ENCODE results near the gene DUSP10.

Gene DUSP10

DNA sequence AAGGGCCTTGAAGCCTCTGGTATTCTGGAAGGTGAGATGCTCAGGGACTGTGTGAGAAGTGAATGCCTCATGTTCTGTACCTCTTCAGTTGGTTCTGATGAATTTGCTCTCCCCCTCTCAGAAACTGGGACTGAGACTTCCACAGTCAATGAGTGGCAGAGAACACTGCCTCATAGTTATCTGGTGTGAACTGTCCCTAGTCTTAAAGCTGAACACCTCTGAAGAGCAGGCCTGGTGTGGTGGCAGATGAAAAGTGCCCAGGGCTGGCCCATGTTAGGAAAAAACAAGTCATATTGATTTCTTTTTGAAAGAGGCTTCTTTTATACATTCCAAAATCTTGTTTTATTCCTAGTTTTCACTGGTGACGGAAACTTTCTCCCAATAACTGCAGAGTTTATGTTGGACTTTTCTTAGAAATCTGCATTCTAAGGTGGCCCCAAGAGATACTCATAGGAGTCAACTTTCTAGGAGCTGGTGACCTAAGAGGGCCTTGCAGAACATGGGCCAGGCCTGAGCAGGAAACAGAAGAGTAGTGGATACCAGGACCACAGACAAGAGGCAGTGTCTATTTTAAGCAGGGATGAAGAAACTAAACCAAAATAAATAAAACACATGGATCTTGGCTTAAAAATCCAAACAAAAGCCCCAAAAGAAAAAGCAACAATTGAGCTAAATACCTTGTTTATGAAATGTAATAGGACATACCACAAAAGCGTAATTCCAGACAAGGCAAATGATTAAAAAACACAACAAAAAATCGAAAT lies 19.5 kb downstream of the DUSP10 start:
- TF ChIP-seq, protein P1, sequence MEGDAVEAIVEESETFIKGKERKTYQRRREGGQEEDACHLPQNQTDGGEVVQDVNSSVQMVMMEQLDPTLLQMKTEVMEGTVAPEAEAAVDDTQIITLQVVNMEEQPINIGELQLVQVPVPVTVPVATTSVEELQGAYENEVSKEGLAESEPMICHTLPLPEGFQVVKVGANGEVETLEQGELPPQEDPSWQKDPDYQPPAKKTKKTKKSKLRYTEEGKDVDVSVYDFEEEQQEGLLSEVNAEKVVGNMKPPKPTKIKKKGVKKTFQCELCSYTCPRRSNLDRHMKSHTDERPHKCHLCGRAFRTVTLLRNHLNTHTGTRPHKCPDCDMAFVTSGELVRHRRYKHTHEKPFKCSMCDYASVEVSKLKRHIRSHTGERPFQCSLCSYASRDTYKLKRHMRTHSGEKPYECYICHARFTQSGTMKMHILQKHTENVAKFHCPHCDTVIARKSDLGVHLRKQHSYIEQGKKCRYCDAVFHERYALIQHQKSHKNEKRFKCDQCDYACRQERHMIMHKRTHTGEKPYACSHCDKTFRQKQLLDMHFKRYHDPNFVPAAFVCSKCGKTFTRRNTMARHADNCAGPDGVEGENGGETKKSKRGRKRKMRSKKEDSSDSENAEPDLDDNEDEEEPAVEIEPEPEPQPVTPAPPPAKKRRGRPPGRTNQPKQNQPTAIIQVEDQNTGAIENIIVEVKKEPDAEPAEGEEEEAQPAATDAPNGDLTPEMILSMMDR (conservative IDR thresholded peaks at IDR 0.05; ENCODE audit: low read length), result no peak
- no peak for TF ChIP-seq EZH2phosphoT487 (IDR thresholded peaks at IDR 0.05; ENCODE audit: borderline replicate concordance)
- peaks cover 100% of the 10 kb centered on the region for H3K79me2 ChIP-seq (ENCODE audit: insufficient read depth, low read length)
- peak overlapping the region; percentile 40 for H3K4me2 ChIP-seq (ENCODE audit: low read depth, low read length, poor library complexity, severe bottlenecking)
- H3K27me3 ChIP-seq (ENCODE audit: insufficient read depth, low read length, poor library complexity, severe bottlenecking), result no peaks in the 10 kb centered on the region
- H3F3A ChIP-seq (ENCODE audit: low read depth), result peaks cover 4% of the 10 kb centered on the region; the same call in 1 of the 2 replicates
- H3K4me3 ChIP-seq (ENCODE audit: low read length, poor library complexity, severe bottlenecking), result no peak overlapping the region
- peaks cover 73% of the 10 kb centered on the region for H3K36me3 ChIP-seq (ENCODE audit: insufficient read depth, low read length)
- no peaks in the 10 kb centered on the region for H3K9me2 ChIP-seq (replicated peaks; ENCODE audit: low read depth, low read length)
- peaks cover 62% of the 10 kb centered on the region for H4K20me1 ChIP-seq (ENCODE audit: insufficient read depth, low read length, poor library complexity, severe bottlenecking)
- peaks cover 14% of the 10 kb centered on the region for H3K9me3 ChIP-seq (ENCODE audit: insufficient read depth, low read depth, low read length)
- peaks cover 90% of the 10 kb centered on the region for H3K4me1 ChIP-seq (ENCODE audit: insufficient read depth, low read length, poor library complexity, severe bottlenecking)
- H3K9ac ChIP-seq (ENCODE audit: low read depth, low read length, poor library complexity, severe bottlenecking), result no peak overlapping the region
- no peak overlapping the region for H2AFZ ChIP-seq (ENCODE audit: low read length)

DNA sequence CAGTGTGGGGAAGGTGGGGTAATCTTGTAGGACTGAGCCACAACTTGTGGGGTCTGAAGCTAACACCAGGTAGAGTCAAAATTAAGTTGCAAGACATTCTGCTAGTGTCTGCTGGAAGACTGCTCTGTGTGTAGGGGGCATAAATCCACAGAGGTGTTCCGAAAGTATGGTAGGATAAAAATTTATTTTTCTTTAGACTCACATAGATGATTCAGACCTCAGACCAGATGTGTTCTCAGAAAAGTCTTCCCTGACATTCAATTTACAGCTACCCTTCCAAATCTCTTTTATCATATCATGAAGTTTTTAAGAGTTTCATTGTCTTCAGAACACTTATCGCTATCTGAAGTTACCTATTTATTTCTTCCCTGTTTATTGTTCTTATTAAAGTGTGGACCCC lies 21.3 kb downstream of the DUSP10 start:
- Histone ChIP-seq H3K36me3 (ENCODE audit: insufficient read depth, low read length) (peaks cover 79% of the 10 kb centered on the region), H3K4me2 (ENCODE audit: low read depth, low read length, poor library complexity, severe bottlenecking) (no peak overlapping the region), H2AFZ (ENCODE audit: low read length) (no peak overlapping the region)

DNA sequence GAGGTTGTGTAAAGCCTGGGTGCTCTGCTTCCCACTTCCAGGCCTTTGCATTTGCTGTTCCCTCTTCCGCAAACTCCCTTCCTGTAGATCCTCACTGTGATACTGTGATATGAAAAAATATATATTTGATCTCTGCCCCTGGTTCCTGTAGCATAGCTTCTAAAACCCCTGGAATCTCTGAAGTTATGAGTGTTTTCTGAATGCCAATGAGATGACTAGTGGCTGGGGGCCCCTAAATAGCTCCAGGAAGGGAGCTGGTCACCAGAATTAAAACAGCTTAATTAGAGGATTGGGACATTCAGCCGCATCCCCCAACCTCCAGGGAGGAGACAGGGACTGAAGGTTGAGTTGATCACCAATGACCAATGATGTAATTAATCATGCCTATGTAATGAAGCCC lies 21.9 kb downstream of the DUSP10 start:
- Histone ChIP-seq H4K20me1 (ENCODE audit: insufficient read depth, low read length, poor library complexity, severe bottlenecking) (peaks cover 65% of the 10 kb centered on the region), H2AFZ (ENCODE audit: low read length) (no peak overlapping the region), H3K79me2 (ENCODE audit: insufficient read depth, low read length) (peaks cover 100% of the 10 kb centered on the region), H3K9me3 (ENCODE audit: insufficient read depth, low read depth, low read length) (peaks cover 14% of the 10 kb centered on the region), H3K36me3 (ENCODE audit: insufficient read depth, low read length) (peaks cover 79% of the 10 kb centered on the region), H3K9ac (ENCODE audit: low read depth, low read length, poor library complexity, severe bottlenecking) (no peak overlapping the region), H3F3A (ENCODE audit: low read depth) (peaks cover 4% of the 10 kb centered on the region; the same call in 1 of the 2 replicates), H3K9me2 (replicated peaks; ENCODE audit: low read depth, low read length) (no peaks in the 10 kb centered on the region), H3K4me2 (ENCODE audit: low read depth, low read length, poor library complexity, severe bottlenecking) (peak overlapping the region; percentile 9), H3K4me3 (ENCODE audit: low read length, poor library complexity, severe bottlenecking) (no peak overlapping the region), H3K4me1 (ENCODE audit: insufficient read depth, low read length, poor library complexity, severe bottlenecking) (peaks cover 90% of the 10 kb centered on the region), H3K27me3 (ENCODE audit: insufficient read depth, low read length, poor library complexity, severe bottlenecking) (no peaks in the 10 kb centered on the region)
- TF ChIP-seq EZH2phosphoT487 (IDR thresholded peaks at IDR 0.05; ENCODE audit: borderline replicate concordance), result no peak
- TF ChIP-seq, protein P1 (conservative IDR thresholded peaks at IDR 0.05; ENCODE audit: low read length), result no peak

More for the DNA sequence above, 21.3 kb downstream of the DUSP10 start:
- Histone ChIP-seq H4K20me1 (ENCODE audit: insufficient read depth, low read length, poor library complexity, severe bottlenecking) (peaks cover 61% of the 10 kb centered on the region), H3F3A (ENCODE audit: low read depth) (peaks cover 4% of the 10 kb centered on the region; the same call in 1 of the 2 replicates), H3K9me2 (replicated peaks; ENCODE audit: low read depth, low read length) (no peaks in the 10 kb centered on the region), H3K4me1 (ENCODE audit: insufficient read depth, low read length, poor library complexity, severe bottlenecking) (peaks cover 90% of the 10 kb centered on the region), H3K4me3 (ENCODE audit: low read length, poor library complexity, severe bottlenecking) (no peak overlapping the region), H3K27me3 (ENCODE audit: insufficient read depth, low read length, poor library complexity, severe bottlenecking) (no peaks in the 10 kb centered on the region), H3K9ac (ENCODE audit: low read depth, low read length, poor library complexity, severe bottlenecking) (no peak overlapping the region), H3K79me2 (ENCODE audit: insufficient read depth, low read length) (peaks cover 100% of the 10 kb centered on the region), H3K9me3 (ENCODE audit: insufficient read depth, low read depth, low read length) (peaks cover 14% of the 10 kb centered on the region)
- TF ChIP-seq EZH2phosphoT487 (IDR thresholded peaks at IDR 0.05; ENCODE audit: borderline replicate concordance), result no peak
- TF ChIP-seq, protein P1 (conservative IDR thresholded peaks at IDR 0.05; ENCODE audit: low read length), result no peak
